Frontal cortex (tissue), 4 donors: ENCODE results near the gene CYSRT1. TPM values are rescaled to one million over a fixed set of nuclear protein-coding genes. Genes with fewer than 3 reads are reported as not detected.
"Not testable (repeated sequence)": the region's sequence is repeated elsewhere in the genome, so short reads cannot be mapped to it uniquely, and the experiment has no call there.

Experiments
- DNase-seq, 2 donors: peaks; one replicate each; pipeline ENCODE4 v3.0.0; 2012; ENCODE audit warnings: low spot score in 2 of 2
- FAIRE-seq: peaks from 2 replicates; lab custom pipeline; 2012; peaks lifted over from hg19 to GRCh38; lab: Jason Lieb, UNC
- total RNA-seq: library from RNA; depleted of rRNA; stranded (reverse); fragments of >200 nt; gene quantifications from one replicate; pipeline ENCODE4 v1.2.3, GENCODE V29; 2014
- donor health status: control.
- donor health status: control.
- donor health status: control.

Gene CYSRT1
- total RNA-seq, 1 donor from 2014 or later = under 0.01 TPM

DNA sequence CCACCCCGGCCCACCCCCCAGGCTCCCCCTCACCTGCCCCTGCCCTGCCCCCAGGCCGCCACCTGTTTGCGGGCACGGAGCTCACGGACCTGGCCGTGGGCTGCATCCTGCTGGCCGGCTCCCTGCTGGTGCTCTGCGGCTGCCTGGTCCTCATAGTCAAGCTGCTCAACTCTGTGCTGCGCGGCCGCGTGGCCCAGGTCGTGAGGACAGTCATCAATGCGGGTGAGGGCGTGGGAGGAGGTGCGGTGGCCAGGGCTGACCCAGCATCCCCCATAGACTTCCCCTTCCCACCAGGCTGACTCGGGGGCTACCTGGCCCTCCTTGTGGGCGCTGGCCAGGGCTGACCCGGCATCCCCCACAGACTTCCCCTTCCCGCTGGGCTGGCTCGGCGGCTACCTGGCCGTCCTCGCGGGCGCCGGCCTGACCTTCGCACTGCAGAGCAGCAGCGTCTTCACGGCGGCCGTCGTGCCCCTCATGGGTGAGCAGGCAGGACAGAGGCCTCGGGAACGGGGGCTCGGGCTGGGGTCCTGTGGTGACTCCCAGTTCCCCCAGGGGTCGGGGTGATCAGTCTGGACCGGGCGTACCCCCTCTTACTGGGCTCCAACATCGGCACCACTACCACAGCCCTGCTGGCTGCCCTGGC lies 9.2 kb downstream of the CYSRT1 start:
- no peak for DNase-seq
- FAIRE-seq = no peak

DNA sequence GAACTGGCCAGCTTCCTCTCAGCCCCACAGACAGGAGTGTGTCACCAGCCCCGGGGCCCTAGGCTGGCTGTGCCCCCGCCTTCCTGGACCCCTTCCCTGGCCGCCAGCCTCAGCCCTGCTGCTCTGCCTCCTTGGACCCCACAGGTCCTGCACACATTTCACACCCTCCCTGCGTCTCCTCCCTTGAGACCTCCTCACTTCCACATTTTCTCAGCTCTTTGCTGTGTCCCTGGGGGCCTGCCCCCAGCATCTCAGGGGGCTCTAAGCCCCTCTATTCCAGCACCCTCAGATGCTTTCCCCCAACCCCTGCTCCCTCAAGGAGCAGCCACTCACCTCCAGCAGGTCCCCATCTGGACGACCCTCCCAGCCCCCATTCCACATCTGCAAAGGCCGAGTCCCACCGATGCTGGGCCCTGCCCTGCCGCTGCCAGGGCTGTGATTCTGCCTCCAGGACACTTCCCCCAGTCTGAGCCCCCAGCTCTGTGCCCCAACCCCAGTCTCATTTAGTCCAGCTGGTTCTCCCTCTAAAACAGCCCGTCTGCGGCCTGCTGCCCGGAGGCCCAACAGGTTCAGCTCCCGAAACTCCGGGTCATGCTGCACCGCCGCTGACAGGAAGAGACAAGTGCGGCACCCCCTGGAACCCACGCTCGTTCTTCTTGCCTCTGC lies 9.9 kb downstream of the CYSRT1 start:
- no peak for FAIRE-seq
- no peak for DNase-seq

DNA sequence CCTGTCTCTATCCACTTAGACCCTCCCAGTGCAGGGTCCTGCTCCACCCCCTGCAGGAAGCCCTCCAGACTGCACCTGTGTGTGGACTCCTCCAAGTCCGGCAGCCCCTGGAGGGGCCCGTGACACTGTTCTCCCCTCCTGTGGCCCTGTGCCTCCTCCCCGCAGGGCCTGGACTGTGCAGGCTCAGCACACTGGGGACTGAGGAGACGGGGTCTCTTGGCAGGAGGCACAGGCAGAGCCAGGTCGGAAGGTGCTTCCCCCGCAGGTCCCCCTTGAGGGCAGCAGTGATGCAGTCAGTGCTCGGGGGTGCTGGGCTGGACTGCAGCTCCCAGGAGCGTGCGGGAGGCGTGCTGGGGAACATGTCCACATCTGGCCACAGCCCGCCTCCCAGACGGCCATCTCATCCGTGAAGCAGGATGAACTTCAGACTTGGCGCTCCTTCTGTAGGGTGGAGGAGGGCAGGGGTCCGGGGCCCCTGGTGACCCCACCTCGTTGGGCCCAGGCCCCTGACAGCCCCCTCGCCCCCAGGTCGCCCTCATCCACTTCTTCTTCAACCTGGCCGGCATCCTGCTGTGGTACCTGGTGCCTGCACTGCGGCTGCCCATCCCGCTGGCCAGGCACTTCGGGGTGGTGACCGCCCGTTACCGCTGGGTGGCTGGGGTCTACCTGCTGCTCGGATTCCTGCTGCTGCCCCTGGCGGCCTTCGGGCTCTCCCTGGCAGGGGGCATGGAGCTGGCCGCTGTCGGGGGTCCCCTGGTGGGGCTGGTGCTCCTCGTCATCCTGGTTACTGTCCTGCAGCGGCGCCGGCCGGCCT lies 10.7 kb downstream of the CYSRT1 start:
- no peak for FAIRE-seq
- no peak for DNase-seq

DNA sequence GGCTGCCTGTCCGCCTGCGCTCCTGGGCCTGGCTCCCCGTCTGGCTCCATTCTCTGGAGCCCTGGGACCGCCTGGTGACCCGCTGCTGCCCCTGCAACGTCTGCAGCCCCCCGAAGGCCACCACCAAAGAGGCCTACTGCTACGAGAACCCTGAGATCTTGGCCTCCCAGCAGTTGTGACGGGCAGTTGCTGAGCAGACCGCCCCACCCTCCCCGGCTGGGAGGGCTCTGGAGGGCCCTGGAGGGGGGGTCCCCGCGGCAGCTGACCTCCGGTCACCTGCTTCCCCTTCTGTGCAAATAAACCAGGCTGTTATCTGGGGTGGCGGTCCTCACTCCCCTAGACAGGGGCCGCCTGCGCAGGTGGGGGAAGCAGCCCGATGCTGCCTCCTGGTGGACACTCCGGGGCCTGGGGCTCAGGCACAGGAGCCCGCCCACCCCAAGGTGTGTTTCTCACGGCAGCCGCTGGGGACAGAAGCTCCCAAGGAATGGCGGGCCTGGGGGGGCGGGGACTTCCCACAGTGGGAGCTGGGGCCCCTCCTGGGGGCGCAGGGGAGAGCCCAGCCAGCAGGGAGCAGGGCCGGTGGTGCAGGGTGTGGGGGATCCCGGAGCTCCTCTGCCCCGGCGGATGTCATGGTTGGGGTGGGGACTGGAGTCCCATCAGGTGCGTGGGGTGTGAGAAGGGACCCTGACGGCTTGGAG lies 11.4 kb downstream of the CYSRT1 start:
- FAIRE-seq = no peak
- DNase-seq = peak; percentile 90 to 98

DNA sequence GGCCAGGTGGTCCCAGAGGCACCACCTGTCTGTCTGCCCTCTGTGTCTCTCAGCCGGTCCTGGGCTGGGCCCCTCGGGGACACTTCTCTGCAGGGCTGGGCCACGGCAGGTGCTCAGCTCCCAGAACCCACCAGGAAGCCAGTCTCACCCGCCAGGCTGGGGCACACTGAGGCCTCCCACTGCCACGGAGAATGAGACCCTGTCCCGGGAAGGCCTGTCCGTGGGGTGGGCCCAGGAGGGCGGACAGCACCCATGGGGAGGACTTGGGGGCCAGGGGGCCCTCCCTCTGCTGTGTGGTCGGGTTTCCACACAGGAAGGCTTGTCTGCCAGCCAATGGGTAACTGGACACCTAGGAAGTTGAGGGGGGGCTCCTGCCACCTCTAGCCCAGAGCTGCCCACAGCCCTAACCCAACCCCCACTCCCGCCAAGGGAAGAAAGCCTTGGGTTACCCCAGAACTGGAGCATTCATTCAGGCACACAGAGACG lies 12.0 kb downstream of the CYSRT1 start:
- FAIRE-seq = no peak
- DNase-seq = no peak

DNA sequence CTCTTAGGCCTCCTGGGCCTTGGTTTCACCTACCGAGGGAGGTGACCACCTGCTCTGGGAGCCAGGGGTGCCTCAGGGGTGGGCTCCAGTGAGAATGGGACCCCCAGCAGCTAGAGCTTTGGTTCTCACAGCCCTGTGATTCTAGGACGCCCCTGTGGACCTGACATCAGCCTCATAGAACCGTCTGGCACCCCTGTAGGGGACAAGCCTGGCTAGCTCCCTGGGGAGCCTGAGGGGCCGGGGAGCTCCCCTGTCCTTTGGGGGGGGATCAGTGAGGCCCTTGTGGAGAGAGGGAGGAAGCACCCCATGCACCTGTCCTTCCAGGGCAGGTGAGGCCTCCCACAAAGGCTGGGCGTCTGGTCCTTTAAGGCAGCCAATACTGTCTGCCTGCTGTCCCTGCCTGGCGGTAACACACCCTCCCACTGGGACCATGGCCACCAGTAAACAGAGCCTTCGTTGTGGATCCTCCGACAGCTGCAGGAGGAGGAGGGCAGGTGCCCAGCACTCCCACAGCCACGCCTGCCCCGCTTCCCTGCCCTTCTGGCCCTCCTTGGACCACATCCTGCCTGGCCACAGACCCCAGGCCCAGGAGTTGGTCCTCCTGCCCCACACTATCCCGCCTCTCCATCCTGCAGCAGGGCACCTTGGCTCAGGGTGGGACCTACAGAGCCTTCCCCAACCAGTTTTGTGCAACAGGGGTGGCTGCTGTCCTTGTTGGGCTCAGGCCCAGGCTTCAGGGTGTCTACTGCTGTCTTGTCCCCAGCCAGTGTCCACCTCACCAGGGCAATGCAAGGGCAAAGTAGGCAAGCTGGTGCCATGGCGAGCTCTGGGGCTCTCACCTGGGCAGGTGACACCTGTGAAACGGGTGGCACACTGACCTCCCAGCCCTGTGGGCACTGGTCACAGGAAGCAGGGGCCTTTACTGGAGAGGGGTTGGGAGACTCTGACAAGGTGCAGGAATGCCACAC lies 13.1 kb downstream of the CYSRT1 start:
- no peak for FAIRE-seq
- peak in 1 of 2 donors; percentile 76 for DNase-seq

DNA sequence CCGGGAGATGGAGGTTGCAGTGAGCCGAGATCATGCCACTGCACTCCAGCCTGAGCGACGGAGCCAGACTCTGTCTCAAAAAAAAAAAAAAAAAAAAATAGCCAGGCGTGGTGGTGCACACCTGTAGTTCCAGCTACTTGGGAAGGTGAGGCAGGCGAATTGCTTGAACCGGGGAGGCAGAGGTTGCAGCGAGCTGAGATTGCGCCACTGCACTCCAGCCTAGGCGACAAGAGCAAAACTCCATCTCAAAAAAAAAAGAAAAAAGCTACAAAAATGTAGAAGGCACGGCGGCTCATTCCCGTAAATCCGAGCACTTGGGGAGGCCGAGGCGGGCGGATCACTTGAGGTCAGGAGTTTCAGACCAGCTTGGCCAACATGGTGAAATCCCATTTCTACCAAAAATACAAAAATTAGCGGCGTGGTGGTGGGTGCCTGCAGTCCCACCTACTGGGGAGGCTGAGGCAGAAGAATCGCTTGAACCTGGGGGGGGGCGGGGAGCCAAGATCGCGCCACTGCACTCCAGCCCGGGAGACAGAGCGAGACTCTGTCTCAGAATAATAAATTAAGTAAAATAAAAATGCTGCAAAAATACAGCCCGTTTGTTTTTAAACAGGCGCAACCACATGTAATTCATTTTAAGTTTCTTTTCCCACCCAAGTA lies 14.7 kb downstream of the CYSRT1 start:
- DNase-seq, FAIRE-seq: not testable (repeated sequence)

DNA sequence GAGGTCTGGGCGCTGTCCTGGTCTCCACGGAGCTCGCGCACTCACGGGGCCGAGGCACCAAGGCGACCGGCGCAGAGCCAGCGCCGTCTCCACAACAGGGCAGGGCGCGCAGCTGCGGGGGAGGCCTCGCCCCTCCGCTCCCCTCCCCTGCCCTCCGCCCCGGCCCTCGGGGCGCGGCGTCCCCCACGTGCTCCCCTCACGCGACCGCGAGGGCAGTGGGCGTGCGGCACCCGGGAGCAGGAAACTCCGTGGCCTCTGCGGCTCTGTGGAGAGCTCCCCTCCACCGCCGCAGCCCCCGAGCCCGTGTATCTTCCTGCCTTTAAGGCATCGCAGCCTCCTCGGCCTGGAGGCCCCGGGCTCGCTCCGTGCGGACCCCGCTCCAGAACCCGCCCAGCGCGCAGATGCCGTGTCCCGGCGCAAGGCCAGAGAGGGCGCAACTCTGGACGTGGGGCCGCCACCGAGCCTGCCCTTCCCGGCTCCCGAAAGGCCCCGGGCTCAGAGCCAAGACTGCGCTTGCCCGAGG lies 15.4 kb downstream of the CYSRT1 start:
- DNase-seq = peak; percentile 78 to 80

DNA sequence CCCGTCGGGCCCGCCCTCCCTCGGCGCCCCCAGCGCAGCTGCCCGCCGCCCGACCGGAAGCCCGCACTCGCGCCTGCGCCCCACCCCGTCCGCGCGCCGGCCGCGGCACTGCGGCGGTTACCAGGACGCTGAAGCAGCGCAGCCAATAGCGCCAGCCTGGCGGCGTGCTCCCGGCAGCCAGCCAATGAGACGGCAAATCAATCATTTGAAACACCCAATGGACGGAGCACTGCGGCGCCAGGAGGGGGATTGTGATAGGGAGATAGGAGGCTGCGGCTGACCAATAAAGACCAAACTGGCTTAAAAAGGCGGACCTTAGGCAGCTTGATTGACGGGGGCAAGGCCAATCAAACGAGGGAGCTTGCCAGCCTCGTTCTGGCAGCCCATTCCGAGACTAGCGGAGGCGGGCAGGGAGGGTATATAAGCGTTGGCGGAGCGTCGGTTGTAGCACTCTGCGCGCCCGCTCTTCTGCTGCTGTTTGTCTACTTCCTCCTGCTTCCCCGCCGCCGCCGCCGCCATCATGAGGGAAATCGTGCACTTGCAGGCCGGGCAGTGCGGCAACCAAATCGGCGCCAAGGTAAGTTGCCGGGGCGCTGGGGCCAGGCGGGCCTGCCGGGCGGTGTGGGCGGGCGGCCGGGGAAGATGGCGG lies 16.0 kb downstream of the CYSRT1 start, which contains the start of gene TUBB4B:
TUBB4B (plus strand) TSS at position 447 of the 649 bp plus-strand sequence; CDS start at position 521, 74 bp downstream.
- peak; percentile 99 for FAIRE-seq
- DNase-seq = peak; percentile 100

More for the DNA sequence above, 15.4 kb downstream of the CYSRT1 start:
- no peak for FAIRE-seq

DNA sequence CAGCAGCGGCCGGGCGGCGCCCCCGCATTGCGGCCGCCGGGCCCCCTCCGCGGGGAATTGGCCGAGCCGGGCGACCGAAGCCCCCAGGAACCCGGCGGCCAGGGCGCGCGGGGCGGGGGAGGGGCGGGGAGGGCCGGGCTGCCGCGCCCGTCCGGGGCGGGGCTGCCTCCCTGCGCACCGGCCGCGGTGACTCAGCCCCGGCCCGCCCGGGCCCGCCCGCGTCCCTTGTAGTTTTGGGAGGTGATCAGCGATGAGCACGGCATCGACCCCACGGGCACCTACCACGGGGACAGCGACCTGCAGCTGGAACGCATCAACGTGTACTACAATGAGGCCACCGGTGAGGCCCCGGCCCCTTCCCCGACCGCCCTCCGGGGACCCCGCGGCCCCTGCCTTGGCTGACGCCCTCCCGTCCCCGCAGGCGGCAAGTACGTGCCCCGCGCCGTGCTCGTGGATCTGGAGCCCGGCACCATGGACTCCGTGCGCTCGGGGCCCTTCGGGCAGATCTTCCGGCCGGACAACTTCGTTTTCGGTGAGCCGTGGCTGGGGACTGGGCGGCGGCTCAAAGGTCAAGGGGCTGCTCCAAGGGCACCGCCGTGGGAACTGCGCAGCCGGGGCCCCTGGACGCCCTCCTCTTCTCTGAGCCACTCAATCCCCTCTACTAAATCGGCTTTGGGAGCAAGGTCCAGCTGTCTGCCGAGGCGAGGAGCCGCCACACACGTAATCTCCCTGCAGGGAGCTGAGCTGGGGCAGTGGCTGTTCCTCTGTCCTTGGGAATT lies 16.7 kb downstream of the CYSRT1 start:
- DNase-seq (peak; percentile 71 to 83), FAIRE-seq (no peak)

DNA sequence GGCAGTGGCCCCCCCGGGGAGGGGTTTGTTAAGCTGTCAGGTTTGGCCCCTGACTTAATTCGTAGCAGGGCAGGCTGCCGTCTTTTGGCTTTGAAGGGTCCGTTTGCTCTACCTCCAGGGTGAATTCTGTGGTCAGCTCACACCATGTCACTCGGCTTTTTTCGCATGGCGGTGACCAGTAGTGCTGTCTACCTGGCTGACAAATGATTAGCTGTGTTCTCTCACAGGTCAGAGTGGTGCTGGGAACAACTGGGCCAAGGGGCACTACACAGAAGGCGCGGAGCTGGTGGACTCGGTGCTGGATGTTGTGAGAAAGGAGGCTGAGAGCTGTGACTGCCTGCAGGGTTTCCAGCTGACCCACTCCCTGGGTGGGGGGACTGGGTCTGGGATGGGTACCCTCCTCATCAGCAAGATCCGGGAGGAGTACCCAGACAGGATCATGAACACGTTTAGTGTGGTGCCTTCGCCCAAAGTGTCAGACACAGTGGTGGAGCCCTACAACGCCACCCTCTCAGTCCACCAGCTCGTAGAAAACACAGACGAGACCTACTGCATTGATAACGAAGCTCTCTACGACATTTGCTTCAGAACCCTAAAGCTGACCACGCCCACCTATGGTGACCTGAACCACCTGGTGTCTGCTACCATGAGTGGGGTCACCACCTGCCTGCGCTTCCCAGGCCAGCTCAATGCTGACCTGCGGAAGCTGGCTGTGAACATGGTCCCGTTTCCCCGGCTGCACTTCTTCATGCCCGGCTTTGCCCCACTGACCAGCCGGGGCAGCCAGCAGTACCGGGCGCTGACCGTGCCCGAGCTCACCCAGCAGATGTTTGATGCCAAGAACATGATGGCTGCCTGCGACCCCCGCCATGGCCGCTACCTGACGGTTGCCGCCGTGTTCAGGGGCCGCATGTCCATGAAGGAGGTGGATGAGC lies 17.6 kb downstream of the CYSRT1 start:
- DNase-seq (no peak), FAIRE-seq (no peak)

DNA sequence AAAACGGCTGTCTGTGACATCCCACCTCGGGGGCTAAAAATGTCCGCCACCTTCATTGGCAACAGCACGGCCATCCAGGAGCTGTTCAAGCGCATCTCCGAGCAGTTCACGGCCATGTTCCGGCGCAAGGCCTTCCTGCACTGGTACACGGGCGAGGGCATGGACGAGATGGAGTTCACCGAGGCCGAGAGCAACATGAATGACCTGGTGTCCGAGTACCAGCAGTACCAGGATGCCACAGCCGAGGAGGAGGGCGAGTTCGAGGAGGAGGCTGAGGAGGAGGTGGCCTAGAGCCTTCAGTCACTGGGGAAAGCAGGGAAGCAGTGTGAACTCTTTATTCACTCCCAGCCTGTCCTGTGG lies 18.3 kb downstream of the CYSRT1 start:
- not testable (repeated sequence) for FAIRE-seq, DNase-seq

DNA sequence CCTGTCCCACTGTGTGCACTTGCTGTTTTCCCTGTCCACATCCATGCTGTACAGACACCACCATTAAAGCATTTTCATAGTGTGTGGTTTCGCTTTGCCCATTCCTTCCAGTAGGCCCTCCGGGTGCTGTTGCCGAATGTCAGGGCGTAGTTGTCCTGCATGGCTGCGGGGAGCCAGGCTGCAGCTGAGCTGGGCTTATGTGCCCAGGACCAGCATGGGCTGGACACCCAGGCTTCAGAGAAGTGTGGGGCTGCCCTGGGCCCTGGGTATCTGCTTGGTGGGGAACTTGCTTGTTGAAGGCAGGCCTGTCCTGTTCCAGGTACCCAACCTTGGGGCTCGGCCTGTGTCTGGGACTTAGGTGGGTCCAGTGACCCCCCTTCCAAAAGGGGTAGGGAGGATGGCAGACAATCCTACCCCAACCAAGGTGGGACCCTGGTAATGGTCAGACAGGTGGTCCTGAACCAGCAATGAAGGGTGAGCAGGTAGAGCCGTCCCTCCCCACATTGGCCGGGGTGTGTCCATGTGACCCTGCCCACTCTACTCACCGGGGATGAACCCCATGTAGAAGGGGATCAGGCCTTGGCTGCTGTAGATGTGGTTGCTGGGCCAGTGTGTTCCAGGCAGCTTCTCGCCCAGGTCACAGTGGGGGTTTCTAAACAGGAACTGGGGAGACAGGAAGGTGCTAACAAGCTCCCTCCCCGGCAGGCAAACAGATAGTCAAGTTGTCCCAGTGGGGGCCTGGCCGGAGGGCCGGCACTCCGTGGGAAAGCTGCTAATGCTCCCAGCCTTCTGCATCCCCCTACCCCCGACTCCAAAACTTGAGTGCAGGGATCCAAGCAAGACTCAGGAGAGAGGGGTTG lies 18.9 kb downstream of the CYSRT1 start:
- DNase-seq (no peak), FAIRE-seq (no peak)

DNA sequence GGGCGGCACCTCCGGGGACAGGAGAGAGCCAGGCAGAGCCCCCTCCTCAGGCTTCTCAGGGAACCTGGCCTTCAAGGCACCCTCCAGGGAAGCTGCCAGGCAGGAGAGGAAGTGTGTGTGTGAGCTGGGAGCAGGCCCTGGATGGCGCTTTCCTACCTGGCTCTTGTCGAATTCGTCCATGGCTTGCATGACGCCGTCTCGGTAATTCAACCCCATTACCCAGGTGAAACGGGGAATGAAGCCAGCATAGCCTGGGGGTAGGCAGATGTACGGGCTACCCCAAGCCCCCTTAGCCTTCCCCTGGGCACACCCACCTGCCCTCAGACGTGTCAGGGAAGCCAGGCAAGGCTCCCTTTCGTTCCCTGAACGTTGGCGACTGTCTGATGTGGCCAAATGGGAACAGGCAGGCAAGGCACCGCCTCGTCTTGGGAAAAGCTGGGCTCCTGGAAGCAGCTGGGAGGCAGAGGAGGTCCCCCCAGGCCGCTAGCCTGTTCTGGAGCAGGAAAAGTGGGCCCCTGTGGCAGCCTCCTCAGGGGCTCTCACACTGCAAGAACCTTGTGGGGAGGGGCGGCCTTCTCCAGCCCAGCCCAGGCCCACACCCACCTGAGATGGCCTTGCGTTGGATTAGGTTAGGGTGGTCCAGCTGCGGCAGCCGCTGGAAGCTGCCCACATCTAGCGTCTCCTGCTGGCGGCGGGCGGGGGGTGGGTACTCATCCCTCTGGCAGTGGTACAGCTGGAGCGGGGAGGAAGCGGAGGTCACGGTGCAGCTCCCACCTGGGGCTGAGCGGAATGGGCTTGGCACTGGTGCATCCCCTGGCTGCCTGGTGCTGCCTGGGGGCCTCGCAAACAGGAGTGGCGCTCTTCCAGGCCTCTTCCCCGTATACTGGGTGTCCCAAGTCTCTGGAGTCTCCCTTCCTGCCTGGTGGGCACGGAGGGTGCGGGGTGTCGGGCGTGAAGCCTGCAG lies 19.8 kb downstream of the CYSRT1 start:
- FAIRE-seq = no peak
- no peak for DNase-seq
